ENCODE data around the gene PHACTR1. TPM values are rescaled to one million over a fixed set of nuclear protein-coding genes. Genes with fewer than 3 reads are reported as not detected.

PHACTR1 gene
- total and polyA plus RNA-seq, 9 of the 15 experiments (the other 6 are each of a cell fraction or from before 2014, with no cell fraction given): 11.5 to 32.6 (median 22.0) TPM

- TF ChIP-seq DLX4 (CRISPR knock-in tag; IDR thresholded peaks at IDR 0.05) (no peak), POLR3A (IDR thresholded peaks at IDR 0.05; ENCODE audit: borderline replicate concordance, extremely low read depth, insufficient read depth, insufficient read length) (no peak), EGR1 (conservative IDR thresholded peaks at IDR 0.05) (no peak), RERE (CRISPR knock-in tag; IDR thresholded peaks at IDR 0.05; ENCODE audit: borderline replicate concordance) (no peak), CHD1 (IDR thresholded peaks at IDR 0.05; ENCODE audit: low read length) (no peak), SMAD1 (IDR thresholded peaks at IDR 0.05; ENCODE audit: low read depth, low read length, partially characterized antibody) (no peak), GATAD2B (IDR thresholded peaks at IDR 0.05; ENCODE audit: borderline replicate concordance) (no peak), TCF7L2 (IDR thresholded peaks at IDR 0.05; ENCODE audit: low read depth, low read length) (no peak), RBFOX2 (IDR thresholded peaks at IDR 0.05; ENCODE audit: low read depth, low read length) (no peak), ZNF143 (CRISPR knock-in tag; IDR thresholded peaks at IDR 0.05) (no peak), CBX3 (IDR thresholded peaks at IDR 0.05; ENCODE audit: borderline replicate concordance in 1 of 2, low read length in 2 of 2) (peak in 1 of 2 experiments; percentile 50; a peak in 1 of 3 replicates), IFI16 (CRISPR knock-in tag; IDR thresholded peaks at IDR 0.05) (no peak), AFF1 (IDR thresholded peaks at IDR 0.05; ENCODE audit: low read depth in 1 of 2, partially characterized antibody in 2 of 2) (peak in 1 of 2 experiments; percentile 73), ZNF175 (CRISPR knock-in tag; IDR thresholded peaks at IDR 0.05; ENCODE audit: low read depth) (no peak), CXXC5 (CRISPR knock-in tag; IDR thresholded peaks at IDR 0.05) (no peak), RBM22 (IDR thresholded peaks at IDR 0.05; ENCODE audit: low read depth, low read length, poor library complexity, severe bottlenecking) (no peak), RAD51 (IDR thresholded peaks at IDR 0.05; ENCODE audit: borderline replicate concordance, low read depth) (no peak), NFIX (CRISPR knock-in tag; IDR thresholded peaks at IDR 0.05; ENCODE audit: low read depth) (no peak)
Measured at GRCh38 chr6:12751694-12752325, 35.2 kb downstream of the PHACTR1 start (continued).
